Measurements from ENCODE around the gene NUFIP1. TPM values are rescaled to one million over a fixed set of nuclear protein-coding genes. Genes with fewer than 3 reads are reported as not detected.

Gene NUFIP1
- total and polyA plus RNA-seq, 2 donors (not counting 3 experiments of a cell fraction or from before 2014, with no cell fraction given), result 1.4 to 6.9 TPM

DNA sequence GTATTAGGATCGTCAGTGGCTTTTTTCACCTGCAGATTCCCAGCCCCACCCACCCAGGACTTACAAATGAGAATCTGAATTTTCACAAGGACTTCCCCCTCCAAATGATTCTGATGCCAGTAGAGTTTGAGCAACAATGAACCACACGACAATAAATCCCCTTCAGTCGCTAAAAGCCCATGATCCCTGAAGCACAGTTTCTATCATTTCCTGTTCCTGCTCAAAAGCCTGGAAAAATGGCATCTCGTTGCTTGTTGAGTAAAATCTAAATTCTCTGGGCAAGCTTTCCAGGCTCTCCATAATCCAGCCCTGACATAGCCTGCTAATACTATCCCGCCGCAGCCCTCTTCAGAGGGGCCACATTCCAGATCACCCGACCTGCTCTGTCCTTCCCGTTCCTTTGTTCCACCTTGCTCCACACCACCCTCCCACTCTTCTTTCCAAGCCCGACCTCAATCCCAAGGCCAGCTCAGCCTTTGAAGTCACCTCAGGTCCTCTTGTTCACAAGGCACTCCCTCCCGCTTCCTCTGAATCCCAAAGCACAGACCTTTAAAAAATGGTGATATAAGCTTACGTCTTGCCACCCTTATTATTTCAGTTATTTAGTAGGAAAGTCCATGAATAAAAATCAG is 67.9 kb downstream of the NUFIP1 start:
- Histone ChIP-seq H3K79me2 (ENCODE audit: control insufficient read depth, insufficient read depth, low read length) (no peaks in the 10 kb centered on the region), H3K9me1 (replicated peaks; ENCODE audit: control insufficient read depth, extremely low read depth, insufficient read depth, low read length) (no peaks in the 10 kb centered on the region), H3K9me3 (replicated peaks; ENCODE audit: control insufficient read depth, insufficient read depth, low read length) (no peaks in the 10 kb centered on the region), H3K27me3 (ENCODE audit: control insufficient read depth in 2 of 2, insufficient read depth in 2 of 2, low read length in 2 of 2) (no peaks in the 10 kb centered on the region), H3K27ac (ENCODE audit: insufficient read depth, low read depth, low read length) (peak overlapping the region; percentile 69), H3K9ac (replicated peaks; ENCODE audit: extremely low read depth, insufficient read depth, low read length) (no peak overlapping the region), H3K4me2 (ENCODE audit: insufficient read depth, low read length) (no peak overlapping the region), H4K20me1 (replicated peaks; ENCODE audit: control insufficient read depth, extremely low read depth, insufficient read depth, low read length) (no peaks in the 10 kb centered on the region), H3K36me3 (ENCODE audit: control insufficient read depth in 2 of 2, extremely low read depth in 1 of 2, insufficient read depth in 2 of 2, low read length in 2 of 2) (no peaks in the 10 kb centered on the region), H2AFZ (ENCODE audit: low read depth, low read length) (peak overlapping the region; percentile 36), H3K4me3 (replicated peaks in 1 of 3; ENCODE audit: insufficient read depth in 1 of 3, low read depth in 1 of 3, low read length in 3 of 3) (no peak overlapping the region), H3K4me1 (ENCODE audit: control insufficient read depth, extremely low read depth, insufficient read depth, low read length) (peaks cover 30% of the 10 kb centered on the region)
- BruUV-seq (replicated peaks), result no TSS peak
- dilution Hi-C loops (cut with MboI; ENCODE audit: extremely low pct_ligation_motif_present, low sequenced_read_pairs), result no loop called here
- no peak for DNase-seq (ENCODE audit: low read depth, low spot score)
- no peak for FAIRE-seq
- POLR2A ChIA-PET, result no interaction called here
- CTCF ChIA-PET, result interaction anchor here (0.6 to 2.3 kb wide), 5 partner anchors 11 to 438 kb away, joined by 3 to 11 read pairs (median 6); no protein-coding TSS in a partner anchor
- TF ChIP-seq FOS (IDR thresholded peaks at IDR 0.05; ENCODE audit: borderline replicate concordance, insufficient read depth, low read length) (no peak), MYC (IDR thresholded peaks at IDR 0.05; ENCODE audit: low read depth, low read length) (no peak), EZH2 (IDR thresholded peaks at IDR 0.05; ENCODE audit: borderline replicate concordance, low read depth, low read length, severe bottlenecking) (no peak), POLR2A (IDR thresholded peaks at IDR 0.05; ENCODE audit: low read depth, low read length) (no peak), JUN (IDR thresholded peaks at IDR 0.05; ENCODE audit: borderline replicate concordance, insufficient read depth, insufficient read length, low read depth) (no peak), POLR2AphosphoS5 (IDR thresholded peaks at IDR 0.05; ENCODE audit: insufficient read depth, low read depth, low read length) (no peak), GATA2 (IDR thresholded peaks at IDR 0.05; ENCODE audit: insufficient read depth, insufficient read length, low read depth, low read length) (no peak)
- TF ChIP-seq, protein P1, sequence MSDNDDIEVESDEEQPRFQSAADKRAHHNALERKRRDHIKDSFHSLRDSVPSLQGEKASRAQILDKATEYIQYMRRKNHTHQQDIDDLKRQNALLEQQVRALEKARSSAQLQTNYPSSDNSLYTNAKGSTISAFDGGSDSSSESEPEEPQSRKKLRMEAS (IDR thresholded peaks at IDR 0.05; ENCODE audit: insufficient read depth, insufficient read length), result no peak
- TF ChIP-seq, protein P2, sequence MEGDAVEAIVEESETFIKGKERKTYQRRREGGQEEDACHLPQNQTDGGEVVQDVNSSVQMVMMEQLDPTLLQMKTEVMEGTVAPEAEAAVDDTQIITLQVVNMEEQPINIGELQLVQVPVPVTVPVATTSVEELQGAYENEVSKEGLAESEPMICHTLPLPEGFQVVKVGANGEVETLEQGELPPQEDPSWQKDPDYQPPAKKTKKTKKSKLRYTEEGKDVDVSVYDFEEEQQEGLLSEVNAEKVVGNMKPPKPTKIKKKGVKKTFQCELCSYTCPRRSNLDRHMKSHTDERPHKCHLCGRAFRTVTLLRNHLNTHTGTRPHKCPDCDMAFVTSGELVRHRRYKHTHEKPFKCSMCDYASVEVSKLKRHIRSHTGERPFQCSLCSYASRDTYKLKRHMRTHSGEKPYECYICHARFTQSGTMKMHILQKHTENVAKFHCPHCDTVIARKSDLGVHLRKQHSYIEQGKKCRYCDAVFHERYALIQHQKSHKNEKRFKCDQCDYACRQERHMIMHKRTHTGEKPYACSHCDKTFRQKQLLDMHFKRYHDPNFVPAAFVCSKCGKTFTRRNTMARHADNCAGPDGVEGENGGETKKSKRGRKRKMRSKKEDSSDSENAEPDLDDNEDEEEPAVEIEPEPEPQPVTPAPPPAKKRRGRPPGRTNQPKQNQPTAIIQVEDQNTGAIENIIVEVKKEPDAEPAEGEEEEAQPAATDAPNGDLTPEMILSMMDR (IDR thresholded peaks at IDR 0.05; ENCODE audit: extremely low read depth in 1 of 2, insufficient read depth in 1 of 2, low read depth in 1 of 2, low read length in 2 of 2), result no peak
- intact Hi-C loops (cut with micrococcal nuclease), result no loop called here

Measured in endothelial cell of umbilical vein (primary cell).